ENCODE measurements around the gene RASGRF1. TPM values are rescaled to one million over a fixed set of nuclear protein-coding genes. Genes with fewer than 3 reads are reported as not detected.

The RASGRF1 gene
- total RNA-seq, 1 donor = under 0.01 TPM

- Histone ChIP-seq H3K79me2 (ENCODE audit: insufficient read depth, low read length) (no peaks in the 10 kb centered on the region), H3K4me1 (ENCODE audit: insufficient read depth, low read length) (no peaks in the 10 kb centered on the region), H3K27me3 (ENCODE audit: insufficient read depth, low read length) (no peaks in the 10 kb centered on the region), H3K4me2 (ENCODE audit: insufficient read depth, low read length) (no peak overlapping the region), H3K9me3 (ENCODE audit: low read depth, low read length) (no peaks in the 10 kb centered on the region), H3K4me3 (ENCODE audit: insufficient read depth, low read length) (no peak overlapping the region), H2AFZ (ENCODE audit: low read length) (no peak overlapping the region), H3K36me3 (ENCODE audit: insufficient read depth, low read length) (no peaks in the 10 kb centered on the region), H3K27ac (ENCODE audit: low read depth, low read length) (no peak overlapping the region), H4K20me1 (ENCODE audit: insufficient read depth, low read length) (no peaks in the 10 kb centered on the region)
- TF ChIP-seq, protein P1, sequence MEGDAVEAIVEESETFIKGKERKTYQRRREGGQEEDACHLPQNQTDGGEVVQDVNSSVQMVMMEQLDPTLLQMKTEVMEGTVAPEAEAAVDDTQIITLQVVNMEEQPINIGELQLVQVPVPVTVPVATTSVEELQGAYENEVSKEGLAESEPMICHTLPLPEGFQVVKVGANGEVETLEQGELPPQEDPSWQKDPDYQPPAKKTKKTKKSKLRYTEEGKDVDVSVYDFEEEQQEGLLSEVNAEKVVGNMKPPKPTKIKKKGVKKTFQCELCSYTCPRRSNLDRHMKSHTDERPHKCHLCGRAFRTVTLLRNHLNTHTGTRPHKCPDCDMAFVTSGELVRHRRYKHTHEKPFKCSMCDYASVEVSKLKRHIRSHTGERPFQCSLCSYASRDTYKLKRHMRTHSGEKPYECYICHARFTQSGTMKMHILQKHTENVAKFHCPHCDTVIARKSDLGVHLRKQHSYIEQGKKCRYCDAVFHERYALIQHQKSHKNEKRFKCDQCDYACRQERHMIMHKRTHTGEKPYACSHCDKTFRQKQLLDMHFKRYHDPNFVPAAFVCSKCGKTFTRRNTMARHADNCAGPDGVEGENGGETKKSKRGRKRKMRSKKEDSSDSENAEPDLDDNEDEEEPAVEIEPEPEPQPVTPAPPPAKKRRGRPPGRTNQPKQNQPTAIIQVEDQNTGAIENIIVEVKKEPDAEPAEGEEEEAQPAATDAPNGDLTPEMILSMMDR (IDR thresholded peaks at IDR 0.05; ENCODE audit: extremely low read depth, low read depth, low read length) = no peak
- DNase-seq (ENCODE audit: insufficient read length, low spot score, missing footprints) = no peak
These were observed 108.9 kb downstream of the RASGRF1 start for GRCh38 chr15:78981532-78982313.

GRCh38 chr15:78979456-78980320 lies 110.9 kb downstream of the RASGRF1 start:
- Histone ChIP-seq H3K4me1 (ENCODE audit: insufficient read depth, low read length) (no peaks in the 10 kb centered on the region), H3K9me3 (ENCODE audit: low read depth, low read length) (no peaks in the 10 kb centered on the region), H3K36me3 (ENCODE audit: insufficient read depth, low read length) (no peaks in the 10 kb centered on the region), H3K27me3 (ENCODE audit: insufficient read depth, low read length) (no peaks in the 10 kb centered on the region), H3K79me2 (ENCODE audit: insufficient read depth, low read length) (no peaks in the 10 kb centered on the region), H4K20me1 (ENCODE audit: insufficient read depth, low read length) (no peaks in the 10 kb centered on the region), H3K4me3 (ENCODE audit: insufficient read depth, low read length) (no peak overlapping the region), H2AFZ (ENCODE audit: low read length) (peak overlapping the region; percentile 79), H3K27ac (ENCODE audit: low read depth, low read length) (no peak overlapping the region), H3K4me2 (ENCODE audit: insufficient read depth, low read length) (no peak overlapping the region)
- peak; percentile 90 for DNase-seq (ENCODE audit: insufficient read length, low spot score, missing footprints)
- TF ChIP-seq, protein P1 (IDR thresholded peaks at IDR 0.05; ENCODE audit: extremely low read depth, low read depth, low read length) = peak; percentile 85

- Histone ChIP-seq H3K4me1 (ENCODE audit: insufficient read depth, low read length) (no peaks in the 10 kb centered on the region), H3K27ac (ENCODE audit: low read depth, low read length) (no peak overlapping the region), H3K79me2 (ENCODE audit: insufficient read depth, low read length) (no peaks in the 10 kb centered on the region), H3K27me3 (ENCODE audit: insufficient read depth, low read length) (no peaks in the 10 kb centered on the region), H3K9me3 (ENCODE audit: low read depth, low read length) (no peaks in the 10 kb centered on the region), H3K36me3 (ENCODE audit: insufficient read depth, low read length) (no peaks in the 10 kb centered on the region), H2AFZ (ENCODE audit: low read length) (no peak overlapping the region), H4K20me1 (ENCODE audit: insufficient read depth, low read length) (no peaks in the 10 kb centered on the region), H3K4me3 (ENCODE audit: insufficient read depth, low read length) (no peak overlapping the region), H3K4me2 (ENCODE audit: insufficient read depth, low read length) (no peak overlapping the region)
- no peak for DNase-seq (ENCODE audit: insufficient read length, low spot score, missing footprints)
- TF ChIP-seq, protein P1 (IDR thresholded peaks at IDR 0.05; ENCODE audit: extremely low read depth, low read depth, low read length) = no peak
These were observed 111.9 kb downstream of the RASGRF1 start for GRCh38 chr15:78978601-78979179.

Data from osteoblast (primary cell).